ENCODE measurements around the gene RIPPLY2.

Gene RIPPLY2

GRCh38 chr6:83867043-83867442 lies 13.9 kb downstream of the RIPPLY2 start:
- ATAC-seq (ENCODE audit: low read depth) (no peak), DNase-seq (ENCODE audit: low spot score) (no peak)
- no peaks in the 10 kb centered on the region for H3K27me3 ChIP-seq (ENCODE audit: insufficient read depth, poor library complexity, severe bottlenecking)
- no peak for TF ChIP-seq CTCF (IDR thresholded peaks at IDR 0.05; ENCODE audit: poor library complexity, severe bottlenecking)
- H3K4me3 ChIP-seq (ENCODE audit: severe bottlenecking) = no peak overlapping the region
- peak overlapping the region; percentile 84 for H3K27ac ChIP-seq (ENCODE audit: poor library complexity, severe bottlenecking)
- peaks cover 26% of the 10 kb centered on the region for H3K4me1 ChIP-seq (ENCODE audit: insufficient read depth, poor library complexity, severe bottlenecking)
- H3K36me3 ChIP-seq (ENCODE audit: low read depth) = 0 out of 2 replicates have a peak, but pooled peaks cover 4% of the 10 kb centered on the region
- no peaks in the 10 kb centered on the region for H3K9me3 ChIP-seq (ENCODE audit: severe bottlenecking)

GRCh38 chr6:83867527-83868161 lies 14.5 kb downstream of the RIPPLY2 start:
- Histone ChIP-seq H3K4me3 (ENCODE audit: severe bottlenecking) (no peak overlapping the region), H3K27ac (ENCODE audit: poor library complexity, severe bottlenecking) (peak overlapping the region; percentile 84), H3K27me3 (ENCODE audit: insufficient read depth, poor library complexity, severe bottlenecking) (no peaks in the 10 kb centered on the region), H3K9me3 (ENCODE audit: severe bottlenecking) (no peaks in the 10 kb centered on the region), H3K4me1 (ENCODE audit: insufficient read depth, poor library complexity, severe bottlenecking) (peaks cover 29% of the 10 kb centered on the region), H3K36me3 (ENCODE audit: low read depth) (0 out of 2 replicates have a peak, but pooled peaks cover 4% of the 10 kb centered on the region)
- TF ChIP-seq CTCF (IDR thresholded peaks at IDR 0.05; ENCODE audit: poor library complexity, severe bottlenecking) = no peak
- peak; percentile 88 for ATAC-seq (ENCODE audit: low read depth)
- peak; percentile 89 for DNase-seq (ENCODE audit: low spot score)

DNA sequence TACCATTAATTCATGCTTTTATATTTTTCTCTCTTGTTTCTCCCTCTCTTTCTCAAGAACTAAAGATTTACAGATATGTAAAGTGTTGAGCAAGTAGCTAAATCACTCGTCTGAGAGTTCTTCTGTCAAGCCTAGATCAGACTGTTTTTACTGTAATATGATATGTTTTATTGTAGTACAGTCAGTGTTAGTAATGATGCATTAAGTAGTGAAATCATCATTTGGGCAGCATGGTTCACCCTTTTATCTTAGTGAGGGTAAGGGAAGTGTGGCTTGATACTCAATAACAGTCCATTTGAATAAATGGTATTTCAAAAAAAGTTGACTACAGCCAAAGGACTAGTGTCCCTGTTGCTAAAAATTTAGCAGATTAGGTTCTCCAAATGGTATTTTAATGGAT lies 15.5 kb downstream of the RIPPLY2 start:
- Histone ChIP-seq H3K27ac (ENCODE audit: poor library complexity, severe bottlenecking) (peak overlapping the region; percentile 84), H3K4me3 (ENCODE audit: severe bottlenecking) (no peak overlapping the region), H3K36me3 (ENCODE audit: low read depth) (0 out of 2 replicates have a peak, but pooled peaks cover 4% of the 10 kb centered on the region), H3K27me3 (ENCODE audit: insufficient read depth, poor library complexity, severe bottlenecking) (no peaks in the 10 kb centered on the region), H3K4me1 (ENCODE audit: insufficient read depth, poor library complexity, severe bottlenecking) (peaks cover 29% of the 10 kb centered on the region), H3K9me3 (ENCODE audit: severe bottlenecking) (no peaks in the 10 kb centered on the region)
- no peak for TF ChIP-seq CTCF (IDR thresholded peaks at IDR 0.05; ENCODE audit: poor library complexity, severe bottlenecking)
- DNase-seq (ENCODE audit: low spot score) = no peak
- ATAC-seq (ENCODE audit: low read depth) = peak; percentile 94

DNA sequence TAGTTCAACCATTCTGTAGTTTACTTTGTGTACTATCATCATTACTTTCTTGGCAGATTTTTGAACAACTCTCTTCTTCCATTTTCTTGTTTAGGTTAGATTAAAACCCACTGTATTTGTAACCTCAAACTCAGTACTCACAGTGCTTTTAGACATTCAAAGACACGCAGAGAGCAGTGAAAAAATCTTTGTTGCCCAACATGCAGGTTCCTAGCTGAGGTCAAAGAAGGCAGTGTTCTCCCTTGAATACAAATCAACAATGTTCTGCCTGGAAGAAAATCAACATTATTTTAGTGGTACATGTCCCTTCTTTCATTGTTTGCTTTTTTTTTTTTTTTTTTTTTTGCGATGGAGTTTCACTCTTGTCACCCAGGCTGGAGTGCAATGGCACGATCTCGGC lies 17.5 kb downstream of the RIPPLY2 start:
- Histone ChIP-seq H3K4me1 (ENCODE audit: insufficient read depth, poor library complexity, severe bottlenecking) (peaks cover 29% of the 10 kb centered on the region), H3K36me3 (ENCODE audit: low read depth) (0 out of 2 replicates have a peak, but pooled peaks cover 4% of the 10 kb centered on the region), H3K27ac (ENCODE audit: poor library complexity, severe bottlenecking) (no peak overlapping the region), H3K27me3 (ENCODE audit: insufficient read depth, poor library complexity, severe bottlenecking) (no peaks in the 10 kb centered on the region), H3K9me3 (ENCODE audit: severe bottlenecking) (no peaks in the 10 kb centered on the region), H3K4me3 (ENCODE audit: severe bottlenecking) (no peak overlapping the region)
- no peak for TF ChIP-seq CTCF (IDR thresholded peaks at IDR 0.05; ENCODE audit: poor library complexity, severe bottlenecking)
- no peak for ATAC-seq (ENCODE audit: low read depth)
- DNase-seq (ENCODE audit: low spot score) = no peak

GRCh38 chr6:83872386-83873118 lies 19.4 kb downstream of the RIPPLY2 start:
- ATAC-seq (ENCODE audit: low read depth) (no peak), DNase-seq (ENCODE audit: low spot score) (no peak)
- H3K4me3 ChIP-seq (ENCODE audit: severe bottlenecking) = no peak overlapping the region
- no peak for TF ChIP-seq CTCF (IDR thresholded peaks at IDR 0.05; ENCODE audit: poor library complexity, severe bottlenecking)
- no peaks in the 10 kb centered on the region for H3K36me3 ChIP-seq (ENCODE audit: low read depth)
- no peak overlapping the region for H3K27ac ChIP-seq (ENCODE audit: poor library complexity, severe bottlenecking)
- H3K9me3 ChIP-seq (ENCODE audit: severe bottlenecking) = no peaks in the 10 kb centered on the region
- H3K4me1 ChIP-seq (ENCODE audit: insufficient read depth, poor library complexity, severe bottlenecking) = peaks cover 21% of the 10 kb centered on the region
- no peaks in the 10 kb centered on the region for H3K27me3 ChIP-seq (ENCODE audit: insufficient read depth, poor library complexity, severe bottlenecking)

Measured in RWPE2 (cell line).